Measurements from ENCODE around the gene TMEM63A. TPM values are rescaled to one million over a fixed set of nuclear protein-coding genes. Genes with fewer than 3 reads are reported as not detected.

TMEM63A gene
- total RNA-seq, 1 experiment from 2014 or later = 93.9 TPM

DNA sequence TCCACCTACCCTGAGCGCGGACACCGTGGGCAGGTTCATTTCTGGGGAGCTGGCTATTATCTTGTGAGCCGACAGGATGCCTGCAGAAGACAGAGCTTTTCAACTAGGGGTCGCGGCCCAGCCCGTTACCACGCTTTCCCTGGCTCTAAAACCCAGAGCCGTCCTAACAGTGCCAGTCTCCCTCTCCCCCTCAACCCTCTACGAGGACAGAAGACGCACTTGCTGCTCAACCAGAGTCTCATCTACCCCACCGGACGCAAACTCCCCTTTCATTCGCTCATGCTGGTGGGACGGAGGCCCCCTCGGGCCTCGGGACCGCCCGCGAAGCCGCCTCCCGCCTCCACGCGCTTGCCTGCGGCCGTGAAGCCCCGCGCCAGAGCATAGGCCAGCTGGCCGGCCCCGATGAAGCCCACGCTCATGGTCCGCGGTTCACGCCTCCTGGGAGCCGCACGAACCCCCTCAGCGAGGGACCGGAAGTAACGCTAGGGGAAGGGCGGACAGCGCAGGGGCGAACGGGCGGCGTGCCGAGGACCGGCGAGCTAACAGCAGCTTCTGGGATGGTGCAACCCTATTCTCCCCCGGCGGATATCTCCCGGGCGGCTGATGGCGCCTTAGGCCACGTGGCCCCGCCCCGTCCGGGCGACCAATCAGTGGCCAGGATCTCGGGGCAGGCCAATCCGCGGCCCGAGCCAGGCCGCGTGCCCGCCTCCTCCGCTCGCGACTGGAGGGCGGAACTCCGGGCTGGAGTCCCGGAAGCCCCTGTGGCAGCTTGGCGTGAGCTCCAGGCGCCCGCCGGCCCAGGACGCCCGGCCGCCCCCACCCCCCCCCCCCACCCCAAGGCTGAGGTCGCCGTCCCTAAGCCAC lies 41.7 kb upstream of the TMEM63A start, which contains the start of gene PYCR2:
Gene PYCR2 (minus strand): TSS at position 559 of the 864 bp plus-strand sequence. CDS start 140 bp downstream, at position 419.
- Histone ChIP-seq H3K9me3 (no peaks in the 10 kb centered on the region), H3K4me3 (ENCODE audit: low read depth, low read length) (peak within 1 kb of the TSS; percentile 81), H3K36me3 (ENCODE audit: control insufficient read depth, insufficient read depth, low read length) (peaks cover 5% of the 10 kb centered on the region), H3K4me1 (no peaks in the 10 kb centered on the region), H3K27me3 (replicated peaks; ENCODE audit: control insufficient read depth, insufficient read depth, low read length) (no peaks in the 10 kb centered on the region)
- TF ChIP-seq, protein P1, sequence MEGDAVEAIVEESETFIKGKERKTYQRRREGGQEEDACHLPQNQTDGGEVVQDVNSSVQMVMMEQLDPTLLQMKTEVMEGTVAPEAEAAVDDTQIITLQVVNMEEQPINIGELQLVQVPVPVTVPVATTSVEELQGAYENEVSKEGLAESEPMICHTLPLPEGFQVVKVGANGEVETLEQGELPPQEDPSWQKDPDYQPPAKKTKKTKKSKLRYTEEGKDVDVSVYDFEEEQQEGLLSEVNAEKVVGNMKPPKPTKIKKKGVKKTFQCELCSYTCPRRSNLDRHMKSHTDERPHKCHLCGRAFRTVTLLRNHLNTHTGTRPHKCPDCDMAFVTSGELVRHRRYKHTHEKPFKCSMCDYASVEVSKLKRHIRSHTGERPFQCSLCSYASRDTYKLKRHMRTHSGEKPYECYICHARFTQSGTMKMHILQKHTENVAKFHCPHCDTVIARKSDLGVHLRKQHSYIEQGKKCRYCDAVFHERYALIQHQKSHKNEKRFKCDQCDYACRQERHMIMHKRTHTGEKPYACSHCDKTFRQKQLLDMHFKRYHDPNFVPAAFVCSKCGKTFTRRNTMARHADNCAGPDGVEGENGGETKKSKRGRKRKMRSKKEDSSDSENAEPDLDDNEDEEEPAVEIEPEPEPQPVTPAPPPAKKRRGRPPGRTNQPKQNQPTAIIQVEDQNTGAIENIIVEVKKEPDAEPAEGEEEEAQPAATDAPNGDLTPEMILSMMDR (IDR thresholded peaks at IDR 0.05; ENCODE audit: insufficient read depth in 1 of 2, low read depth in 1 of 2, low read length in 1 of 2, severe bottlenecking in 1 of 2, unreplicated experiment in 1 of 2) = no peak
- Mint-ChIP-seq H3K27ac (ENCODE audit: unreplicated experiment) (peak within 1 kb of the TSS; percentile 94), H3K4me1 (ENCODE audit: low read depth, unreplicated experiment) (no peaks in the 10 kb centered on the region), H3K4me3 (ENCODE audit: unreplicated experiment) (peak within 1 kb of the TSS; percentile 95), H3K27me3 (ENCODE audit: insufficient read depth, unreplicated experiment) (no peaks in the 10 kb centered on the region), H3K9me3 (ENCODE audit: unreplicated experiment) (no peaks in the 10 kb centered on the region), H3K36me3 (ENCODE audit: insufficient read depth, unreplicated experiment) (peaks cover 37% of the 10 kb centered on the region)
- DNase-seq = peak; percentile 95 to 98
- BruUV-seq (replicated peaks) = TSS peak; percentile 73
- CTCF ChIA-PET = interaction anchor here (0.5 to 1.5 kb wide), 11 partner anchors 15 to 755 kb away, joined by 3 to 11 read pairs (median 5); partner anchors contain the start of genes LEFTY1, SRP9 and TMEM63A
- POLR2A ChIA-PET = interaction anchor here (0.6 to 1.9 kb wide), 14 partner anchors 13 to 1580 kb away, joined by 3 to 33 read pairs (median 5); partner anchors contain the start of genes H3-3A, SDE2, SRP9 and TMEM63A
- intact Hi-C loops (cut with micrococcal nuclease; ENCODE audit: unreplicated experiment) = loop anchor here (1.0 to 5.0 kb wide), 2 partner anchors 43 to 48 kb away; no protein-coding TSS in a partner anchor

DNA sequence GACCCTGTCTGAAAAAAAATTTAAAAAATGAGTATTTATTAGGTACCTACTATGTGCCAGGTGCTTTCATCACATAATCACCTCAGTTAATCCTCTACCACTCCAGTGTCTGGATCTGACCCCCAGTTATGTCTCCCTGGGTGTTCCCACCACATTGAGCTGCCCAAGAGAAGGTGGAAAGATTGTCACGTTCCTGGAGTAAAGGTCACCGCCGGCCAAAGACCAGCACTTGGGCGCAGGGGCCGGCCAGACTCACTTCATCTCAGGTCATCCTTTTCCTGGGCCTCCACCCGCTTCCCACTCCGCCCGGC lies 41.2 kb upstream of the TMEM63A start:
- Histone ChIP-seq H3K4me1 (no peaks in the 10 kb centered on the region), H3K27me3 (replicated peaks; ENCODE audit: control insufficient read depth, insufficient read depth, low read length) (no peaks in the 10 kb centered on the region), H3K9me3 (no peaks in the 10 kb centered on the region), H3K36me3 (ENCODE audit: control insufficient read depth, insufficient read depth, low read length) (peaks cover 5% of the 10 kb centered on the region), H3K4me3 (ENCODE audit: low read depth, low read length) (peak overlapping the region; percentile 81)
- BruUV-seq (replicated peaks) = no TSS peak
- TF ChIP-seq, protein P1 (IDR thresholded peaks at IDR 0.05; ENCODE audit: insufficient read depth in 1 of 2, low read depth in 1 of 2, low read length in 1 of 2, severe bottlenecking in 1 of 2, unreplicated experiment in 1 of 2) = no peak
- CTCF ChIA-PET = interaction anchor here (0.7 to 1.5 kb wide), 4 partner anchors 16 to 145 kb away, joined by 3 to 9 read pairs (median 7); partner anchors contain the start of genes SRP9 and TMEM63A
- Mint-ChIP-seq H3K27me3 (ENCODE audit: insufficient read depth, unreplicated experiment) (no peaks in the 10 kb centered on the region), H3K27ac (ENCODE audit: unreplicated experiment) (peak overlapping the region; percentile 94), H3K4me1 (ENCODE audit: low read depth, unreplicated experiment) (no peaks in the 10 kb centered on the region), H3K36me3 (ENCODE audit: insufficient read depth, unreplicated experiment) (peaks cover 37% of the 10 kb centered on the region), H3K4me3 (ENCODE audit: unreplicated experiment) (peak overlapping the region; percentile 95), H3K9me3 (ENCODE audit: unreplicated experiment) (no peaks in the 10 kb centered on the region)
- POLR2A ChIA-PET = interaction anchor here (0.6 to 1.9 kb wide), 4 partner anchors 13 to 110 kb away, joined by 3 to 33 read pairs (median 5); partner anchors contain the start of genes SDE2 and TMEM63A
- peak in 1 of 2 experiments; percentile 44 for DNase-seq
- intact Hi-C loops (cut with micrococcal nuclease; ENCODE audit: unreplicated experiment) = loop anchor here (5.0 kb wide), 1 partner anchor 49 kb away; no protein-coding TSS in a partner anchor
